ENCODE results near the gene INHBB. TPM values are rescaled to one million over a fixed set of nuclear protein-coding genes. Genes with fewer than 3 reads are reported as not detected.

The INHBB gene
- total RNA-seq, 2 donors from 2014 or later = 2.8 to 19.4 TPM

GRCh38 chr2:120373424-120373823 is 27.5 kb downstream of the INHBB start:
- no peak overlapping the region for H3K27ac ChIP-seq
- no peak overlapping the region for H3K4me3 ChIP-seq
- no peak for DNase-seq (ENCODE audit: low spot score)
- H3K9me3 ChIP-seq = no peaks in the 10 kb centered on the region
- no peak for ATAC-seq (ENCODE audit: insufficient number of reproducible peaks, low FRiP score, low read depth)
- H3K4me1 ChIP-seq (ENCODE audit: control insufficient read depth in 1 of 2, low read depth in 2 of 2) = no peaks in the 10 kb centered on the region
- H3K27me3 ChIP-seq (replicated peaks; ENCODE audit: insufficient read depth) = no peaks in the 10 kb centered on the region
- H3K36me3 ChIP-seq = no peaks in the 10 kb centered on the region
- TF ChIP-seq, protein P1, sequence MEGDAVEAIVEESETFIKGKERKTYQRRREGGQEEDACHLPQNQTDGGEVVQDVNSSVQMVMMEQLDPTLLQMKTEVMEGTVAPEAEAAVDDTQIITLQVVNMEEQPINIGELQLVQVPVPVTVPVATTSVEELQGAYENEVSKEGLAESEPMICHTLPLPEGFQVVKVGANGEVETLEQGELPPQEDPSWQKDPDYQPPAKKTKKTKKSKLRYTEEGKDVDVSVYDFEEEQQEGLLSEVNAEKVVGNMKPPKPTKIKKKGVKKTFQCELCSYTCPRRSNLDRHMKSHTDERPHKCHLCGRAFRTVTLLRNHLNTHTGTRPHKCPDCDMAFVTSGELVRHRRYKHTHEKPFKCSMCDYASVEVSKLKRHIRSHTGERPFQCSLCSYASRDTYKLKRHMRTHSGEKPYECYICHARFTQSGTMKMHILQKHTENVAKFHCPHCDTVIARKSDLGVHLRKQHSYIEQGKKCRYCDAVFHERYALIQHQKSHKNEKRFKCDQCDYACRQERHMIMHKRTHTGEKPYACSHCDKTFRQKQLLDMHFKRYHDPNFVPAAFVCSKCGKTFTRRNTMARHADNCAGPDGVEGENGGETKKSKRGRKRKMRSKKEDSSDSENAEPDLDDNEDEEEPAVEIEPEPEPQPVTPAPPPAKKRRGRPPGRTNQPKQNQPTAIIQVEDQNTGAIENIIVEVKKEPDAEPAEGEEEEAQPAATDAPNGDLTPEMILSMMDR (IDR thresholded peaks at IDR 0.05) = no peak

- Histone ChIP-seq H3K4me3 (no peak overlapping the region), H3K27me3 (replicated peaks; ENCODE audit: insufficient read depth) (no peaks in the 10 kb centered on the region), H3K9me3 (no peaks in the 10 kb centered on the region), H3K4me1 (ENCODE audit: control insufficient read depth in 1 of 2, low read depth in 2 of 2) (no peaks in the 10 kb centered on the region), H3K27ac (no peak overlapping the region), H3K36me3 (no peaks in the 10 kb centered on the region)
- no peak for DNase-seq (ENCODE audit: low spot score)
- no peak for ATAC-seq (ENCODE audit: insufficient number of reproducible peaks, low FRiP score, low read depth)
- TF ChIP-seq, protein P1 (IDR thresholded peaks at IDR 0.05) = no peak
Observed at GRCh38 chr2:120374821-120375220, 28.9 kb downstream of the INHBB start.

GRCh38 chr2:120375251-120376020 is 29.5 kb downstream of the INHBB start:
- no peak overlapping the region for H3K4me3 ChIP-seq
- H3K27me3 ChIP-seq (replicated peaks; ENCODE audit: insufficient read depth) = no peaks in the 10 kb centered on the region
- ATAC-seq (ENCODE audit: insufficient number of reproducible peaks, low FRiP score, low read depth) = no peak
- no peaks in the 10 kb centered on the region for H3K9me3 ChIP-seq
- DNase-seq (ENCODE audit: low spot score) = no peak
- no peak overlapping the region for H3K27ac ChIP-seq
- no peaks in the 10 kb centered on the region for H3K36me3 ChIP-seq
- TF ChIP-seq, protein P1 (IDR thresholded peaks at IDR 0.05) = no peak
- H3K4me1 ChIP-seq (ENCODE audit: control insufficient read depth in 1 of 2, low read depth in 2 of 2) = no peaks in the 10 kb centered on the region

- no peak for ATAC-seq (ENCODE audit: insufficient number of reproducible peaks, low FRiP score, low read depth)
- H3K27me3 ChIP-seq (replicated peaks; ENCODE audit: insufficient read depth) = no peaks in the 10 kb centered on the region
Observed at GRCh38 chr2:120376101-120376500, 30.2 kb downstream of the INHBB start.

More at GRCh38 chr2:120376101-120376500, 30.2 kb downstream of the INHBB start:
- TF ChIP-seq, protein P1 (IDR thresholded peaks at IDR 0.05) = no peak
- H3K4me3 ChIP-seq = no peak overlapping the region
- H3K9me3 ChIP-seq = no peaks in the 10 kb centered on the region
- H3K36me3 ChIP-seq = no peaks in the 10 kb centered on the region
- H3K27ac ChIP-seq = no peak overlapping the region
- no peaks in the 10 kb centered on the region for H3K4me1 ChIP-seq (ENCODE audit: control insufficient read depth in 1 of 2, low read depth in 2 of 2)
- no peak for DNase-seq (ENCODE audit: low spot score)

All from thoracic aorta (tissue), 2 donors.